Renal cortical epithelial cell (primary cell): Measurements from ENCODE around the gene DDX10. TPM values are rescaled to one million over a fixed set of nuclear protein-coding genes. Genes with fewer than 3 reads are reported as not detected.
"Not testable (repeated sequence)": the region's sequence is repeated elsewhere in the genome, so short reads cannot be mapped to it uniquely, and the experiment has no call there.

Experiments
- DNase-seq: peaks from one replicate; pipeline ENCODE4 v3.0.0-alpha.2; 2011; ENCODE audit warnings: low read depth
- total RNA-seq: library from RNA; depleted of rRNA; stranded (reverse); fragments of >200 nt; gene quantifications from 2 replicates; pipeline ENCODE4 v1.2.3, GENCODE V29; 2014

The DDX10 gene
- total RNA-seq, 1 donor from 2014 or later, result 29.4 TPM

DNA sequence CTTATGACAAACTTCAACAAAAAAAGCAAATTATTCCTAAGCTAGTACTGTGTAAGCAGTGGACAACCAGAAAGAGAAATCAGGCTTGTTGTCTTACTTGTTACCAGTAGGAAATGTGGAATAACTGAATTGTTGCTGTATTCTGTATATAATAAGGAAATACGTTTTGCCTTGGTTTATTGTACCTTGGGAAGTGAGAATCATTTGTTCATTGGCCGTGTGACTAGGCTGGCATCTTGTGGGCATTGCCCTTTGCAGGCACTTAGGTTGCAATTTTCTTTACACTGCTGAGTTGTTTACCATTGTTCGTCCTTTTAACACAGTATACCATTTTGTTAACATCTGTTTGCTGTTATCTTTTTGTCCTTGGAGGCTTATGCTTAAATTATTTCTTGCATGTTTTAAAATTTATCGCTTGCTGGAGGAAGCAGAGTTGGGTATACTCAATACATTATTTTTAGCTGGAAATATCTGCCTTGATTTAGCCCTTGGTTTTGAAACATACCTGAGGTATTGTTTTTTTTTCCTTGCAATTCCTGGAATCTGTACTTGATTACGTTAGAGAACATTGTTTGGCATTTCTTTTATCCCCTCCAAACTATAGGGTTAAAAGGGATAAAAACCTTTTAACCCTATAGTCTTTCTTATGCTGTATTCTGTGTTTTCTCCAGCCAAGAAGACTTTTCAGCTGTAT is 109.3 kb downstream of the DDX10 start:
- no peak for DNase-seq

DNA sequence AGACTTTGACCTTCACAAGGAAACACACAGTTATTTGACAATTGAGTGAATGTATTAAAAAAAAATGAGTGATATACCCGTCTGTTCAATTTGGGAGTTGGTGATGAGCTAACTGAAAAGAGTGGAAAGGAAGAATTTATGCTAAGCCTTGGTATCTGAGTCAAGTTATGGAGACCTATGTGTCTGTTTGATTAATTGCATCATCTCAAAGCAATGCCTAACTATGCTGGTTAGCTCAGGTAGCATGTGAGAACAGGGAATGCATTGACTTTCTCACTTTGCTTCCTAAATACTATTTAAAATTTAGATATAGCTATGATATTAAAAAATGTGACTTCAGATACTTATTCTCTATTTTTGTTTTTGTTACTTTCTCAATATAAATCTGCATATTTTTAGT is 110.5 kb downstream of the DDX10 start:
- DNase-seq, result peak; percentile 37

DNA sequence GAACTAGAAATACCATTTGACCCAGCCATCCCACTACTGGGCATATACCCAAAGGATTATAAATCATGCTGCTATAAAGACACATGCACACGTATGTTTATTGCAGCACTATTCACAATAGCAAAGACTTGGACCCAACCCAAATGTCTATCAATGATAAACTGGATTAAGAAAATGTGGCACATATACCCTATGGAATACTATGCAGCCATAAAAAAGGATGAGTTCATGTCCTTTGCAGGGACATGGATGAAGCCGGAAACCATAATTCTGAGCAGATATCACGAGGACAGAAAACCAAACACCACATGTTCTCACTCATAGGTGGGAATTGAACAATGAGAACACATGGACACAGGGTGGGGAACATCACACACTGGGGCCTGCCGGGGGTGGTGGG is 114.3 kb downstream of the DDX10 start:
- not testable (repeated sequence) for DNase-seq

DNA sequence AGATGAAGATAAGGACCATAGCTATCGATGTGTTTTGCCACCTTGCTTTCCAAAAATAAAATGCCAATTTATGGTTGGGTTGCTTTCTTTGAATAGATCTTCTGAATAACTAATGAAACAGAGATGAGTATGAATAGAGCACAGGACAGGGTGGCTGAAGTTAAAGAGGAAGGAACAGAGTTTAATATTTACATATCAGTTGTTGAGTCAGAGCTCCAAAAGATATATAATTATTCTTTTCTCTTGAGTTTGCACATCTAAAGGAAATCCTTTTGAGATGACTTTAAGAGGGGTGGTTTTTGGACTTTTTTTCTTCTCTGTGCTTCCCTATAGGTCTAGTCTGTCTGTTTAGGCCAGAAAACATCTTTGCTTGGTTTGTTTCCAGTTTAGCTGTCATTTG is 115.2 kb downstream of the DDX10 start:
- no peak for DNase-seq

DNA sequence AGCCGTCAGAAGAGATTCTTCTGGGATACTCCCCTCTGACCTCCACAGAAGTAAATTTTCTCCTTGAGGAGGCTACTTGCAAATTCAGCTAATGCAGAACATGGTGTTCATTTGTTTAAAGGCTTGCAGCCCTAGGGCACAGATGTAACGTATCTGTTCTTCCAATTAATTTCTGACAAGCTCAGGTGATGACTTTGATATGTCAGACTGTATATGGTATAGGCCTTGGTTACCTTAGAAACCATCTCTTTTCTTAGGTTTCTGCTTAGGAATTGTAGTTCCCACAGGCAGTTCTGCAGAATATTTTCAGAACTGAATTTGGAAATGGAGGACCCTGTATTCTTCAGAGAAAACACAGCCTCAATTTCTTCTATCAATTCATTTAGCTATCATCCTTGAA is 117.1 kb downstream of the DDX10 start:
- DNase-seq, result no peak

- peak; percentile 69 for DNase-seq
These were observed 121.6 kb downstream of the DDX10 start for GRCh38 chr11:108786281-108786990.

- peak; percentile 40 for DNase-seq
These were observed 122.2 kb downstream of the DDX10 start for GRCh38 chr11:108787105-108787504.

GRCh38 chr11:108788565-108789199 is 123.8 kb downstream of the DDX10 start:
- peak; percentile 54 for DNase-seq

DNA sequence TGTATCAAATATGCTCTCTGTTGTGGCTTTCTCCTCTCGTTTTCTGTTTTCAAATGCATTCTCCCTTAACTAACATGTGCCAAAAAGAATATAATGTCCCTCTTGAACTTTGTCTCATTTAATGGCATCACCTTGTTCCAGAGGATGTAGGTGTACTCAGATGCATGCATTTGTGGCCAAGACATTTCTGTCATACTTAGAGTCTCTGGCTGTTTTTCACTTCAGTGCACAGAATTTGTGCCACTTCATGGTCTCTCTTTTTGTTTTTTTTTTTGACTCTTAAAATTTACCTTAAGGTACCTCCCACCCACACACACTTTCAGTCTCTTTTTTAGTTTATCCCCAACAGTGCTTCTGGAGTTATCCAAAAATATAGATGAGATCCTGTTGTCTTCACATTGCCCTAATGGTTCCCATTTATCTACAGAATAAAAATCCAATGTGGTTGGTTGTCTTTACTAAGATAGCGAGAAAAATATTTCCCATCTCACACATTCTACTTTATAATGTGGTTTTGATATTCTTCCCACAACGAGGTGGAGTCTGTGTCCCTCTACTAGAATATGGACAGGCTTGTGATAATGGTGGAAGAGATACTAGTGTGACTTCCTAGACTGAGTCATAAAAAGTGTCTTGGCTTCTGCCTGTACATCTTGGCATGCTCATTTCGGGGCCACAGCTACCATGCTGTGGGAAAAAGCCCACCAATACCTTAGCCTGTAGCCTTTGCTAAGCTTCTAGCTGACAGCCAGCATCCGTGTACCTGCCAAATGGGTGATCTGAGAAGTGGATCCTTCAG is 125.8 kb downstream of the DDX10 start:
- DNase-seq, result no peak

DNA sequence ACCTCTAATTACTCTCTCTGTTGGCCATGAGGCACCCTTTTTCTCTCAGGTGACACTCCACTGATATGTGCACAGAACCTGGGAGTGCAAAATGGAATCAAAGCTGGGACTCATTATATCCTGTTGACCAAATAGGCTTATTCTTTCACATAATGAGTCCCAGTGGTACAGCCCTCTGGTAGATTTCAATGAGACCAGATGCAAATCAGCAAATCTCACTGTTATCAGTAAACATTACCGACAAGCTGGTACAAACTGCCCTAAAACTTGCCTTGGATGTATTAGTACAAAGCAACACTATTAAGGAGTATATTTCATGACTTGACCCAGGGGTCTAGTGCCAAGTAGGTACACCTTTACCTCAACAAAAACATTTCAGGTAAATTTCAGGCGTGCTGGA is 128.3 kb downstream of the DDX10 start:
- no peak for DNase-seq

GRCh38 chr11:108793611-108794010 is 128.7 kb downstream of the DDX10 start:
- no peak for DNase-seq

- DNase-seq, result no peak
These were observed 131.7 kb downstream of the DDX10 start for GRCh38 chr11:108796551-108796950.

- no peak for DNase-seq
These were observed 132.8 kb downstream of the DDX10 start for GRCh38 chr11:108797578-108798100.

- no peak for DNase-seq
These were observed 137.6 kb downstream of the DDX10 start for GRCh38 chr11:108802492-108802891.

DNA sequence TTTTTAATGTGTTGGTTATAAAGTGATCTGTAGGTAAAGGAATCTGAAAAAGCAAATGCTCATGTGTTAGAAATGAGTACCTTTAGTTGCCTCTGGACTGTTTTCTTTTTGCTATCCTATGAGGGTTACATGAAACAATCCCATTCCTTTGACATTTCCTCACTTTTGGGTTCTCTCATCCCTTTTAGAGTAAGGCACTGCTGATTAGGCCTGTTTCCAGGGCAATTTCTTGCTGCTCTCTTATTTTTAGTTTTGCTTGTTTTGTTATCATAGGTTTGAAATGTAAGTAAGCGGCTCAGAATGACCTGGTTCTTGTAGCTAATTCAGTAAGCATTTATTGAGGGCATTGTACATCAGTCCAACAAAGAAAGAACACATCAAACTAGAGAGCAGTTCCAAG is 138.9 kb downstream of the DDX10 start:
- no peak for DNase-seq

GRCh38 chr11:108804511-108804910 is 139.6 kb downstream of the DDX10 start:
- no peak for DNase-seq

- DNase-seq, result no peak
These were observed 140.2 kb downstream of the DDX10 start for GRCh38 chr11:108805030-108805429.

DNA sequence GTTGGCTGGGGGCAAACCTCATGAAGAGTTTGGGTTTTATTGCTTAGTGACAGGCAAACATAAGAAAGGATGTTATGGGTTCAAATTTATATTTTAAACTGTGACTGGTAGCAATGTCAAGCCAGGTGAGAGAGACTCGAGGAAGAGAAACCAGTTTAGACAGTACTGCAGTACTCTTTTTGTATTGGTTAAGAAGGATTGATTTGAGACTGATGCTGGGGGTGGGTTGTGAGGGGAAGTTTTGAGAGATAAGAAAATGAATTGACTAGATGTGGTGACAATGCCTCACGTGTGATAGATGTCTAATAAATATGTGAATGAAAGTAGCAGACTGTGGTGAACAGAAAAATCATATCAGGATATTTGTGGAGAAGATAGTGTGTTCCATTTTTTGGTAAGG is 142.4 kb downstream of the DDX10 start:
- DNase-seq, result peak; percentile 40

DNA sequence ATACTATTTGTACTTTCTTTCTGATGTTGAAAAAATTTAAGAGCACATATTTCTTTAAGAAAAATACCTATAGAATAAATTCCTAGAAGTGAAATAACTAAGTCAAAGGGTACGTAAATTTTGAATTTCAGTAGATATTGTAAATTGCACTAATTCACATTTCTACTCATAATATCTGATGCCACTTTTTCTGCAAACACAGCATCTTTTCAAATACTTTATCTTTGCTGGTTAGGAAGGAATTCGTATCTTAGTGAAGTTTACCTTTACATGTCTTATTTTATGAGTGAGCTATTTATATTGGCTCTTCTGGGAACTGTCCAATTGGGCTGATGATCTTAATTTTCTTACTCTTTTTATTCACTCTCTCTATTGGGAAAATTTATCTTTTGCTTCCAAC is 148.2 kb downstream of the DDX10 start:
- no peak for DNase-seq

DNA sequence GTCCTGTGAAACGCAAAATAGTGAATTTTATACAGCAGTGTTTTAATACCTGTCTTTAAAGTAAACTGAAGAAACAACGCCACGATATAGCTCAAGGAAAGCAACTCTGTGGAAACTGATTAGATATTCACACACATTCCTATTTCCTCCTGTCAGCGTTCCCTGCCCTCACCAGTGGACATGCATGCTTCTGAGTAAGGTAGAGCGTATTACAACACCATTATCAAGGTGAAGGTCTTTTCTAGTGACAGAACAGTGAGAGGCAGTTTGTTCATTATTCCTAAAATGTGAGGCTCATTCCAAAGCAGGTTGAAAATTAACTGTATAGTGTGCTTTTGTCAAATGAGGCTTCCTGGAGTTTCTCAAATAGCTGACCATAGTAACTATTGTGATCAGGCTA is 153.1 kb downstream of the DDX10 start:
- peak; percentile 90 for DNase-seq

- DNase-seq, result peak; percentile 34
These were observed 154.1 kb downstream of the DDX10 start for GRCh38 chr11:108818971-108819370.

- DNase-seq, result no peak
These were observed 155.1 kb downstream of the DDX10 start for GRCh38 chr11:108819957-108820356.
